Left ventricle myocardium inferior (tissue), 1 donor: ENCODE data around the gene ADAMTS7. TPM values are rescaled to one million over a fixed set of nuclear protein-coding genes. Genes with fewer than 3 reads are reported as not detected.
"Not testable (repeated sequence)": the region's sequence is repeated elsewhere in the genome, so short reads cannot be mapped to it uniquely, and the experiment has no call there.

Experiments
- DNase-seq: peaks from one replicate; pipeline ENCODE4 v3.0.0-alpha.2; 2020
- H3K27ac ChIP-seq: fragments of 200-600 bp; replicated peaks from 2 replicates; pipeline ENCODE4 v1.8.0; 2021
- H3K27me3 ChIP-seq: fragments of 200-600 bp; 2 replicates; pipeline ENCODE4 v1.8.0; 2021; ENCODE audit warnings: low read depth
- H3K36me3 ChIP-seq: fragments of 200-600 bp; 2 replicates; pipeline ENCODE4 v1.8.0; 2021
- H3K4me1 ChIP-seq: fragments of 200-600 bp; 2 replicates; pipeline ENCODE4 v1.8.0; 2021
- H3K4me3 ChIP-seq: fragments of 200-600 bp; 2 replicates; pipeline ENCODE4 v1.8.0; 2021; ENCODE audit warnings: mild to moderate bottlenecking, moderate library complexity
- H3K9me3 ChIP-seq: fragments of 200-600 bp; replicated peaks from 2 replicates; pipeline ENCODE4 v1.8.0; 2021
- intact Hi-C: fragments of 100-400 bp; cut with micrococcal nuclease; formaldehyde crosslinking; loops from one replicate; pipeline ENCODE4 v1.11.0; 2022
- total RNA-seq: library from RNA; stranded (reverse); fragmentation: NEBNext Ultra II Directional; extraction: Animal tissue kit (Norgen Biotek cat#: 25700); gene quantifications from one replicate; pipeline ENCODE4 v1.2.1, GENCODE V29; 2021
- TF ChIP-seq, protein P1 (sequence below): fragments of 200-600 bp; IDR thresholded peaks from 2 replicates; pipeline ENCODE4 v1.8.0; 2021; ENCODE audit warnings: antibody characterized with exemption, mild to moderate bottlenecking, borderline replicate concordance
- donor health status: DM: no; HTN: yes; CAD: no; lungs with severe emphysema.

ADAMTS7 gene
- total RNA-seq, 1 donor from 2014 or later, result 24.2 TPM

DNA sequence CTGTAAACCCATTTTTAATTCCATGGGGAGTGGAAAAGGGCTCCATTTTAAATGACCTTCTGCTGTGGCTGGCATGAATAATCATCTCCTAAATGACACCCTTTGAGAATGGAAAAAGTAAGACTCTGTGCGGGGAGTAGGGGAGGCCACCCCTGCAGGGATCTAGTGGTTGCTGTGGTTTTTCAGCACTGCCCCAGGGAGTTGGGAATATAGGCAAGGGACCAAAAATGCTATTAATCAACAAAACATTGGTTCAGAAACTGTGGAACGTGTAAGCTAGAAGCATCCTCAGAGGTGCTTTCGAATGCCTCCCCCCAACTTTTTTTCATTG is 30.1 kb upstream of the ADAMTS7 start:
- DNase-seq, result no peak
- TF ChIP-seq, protein P1, sequence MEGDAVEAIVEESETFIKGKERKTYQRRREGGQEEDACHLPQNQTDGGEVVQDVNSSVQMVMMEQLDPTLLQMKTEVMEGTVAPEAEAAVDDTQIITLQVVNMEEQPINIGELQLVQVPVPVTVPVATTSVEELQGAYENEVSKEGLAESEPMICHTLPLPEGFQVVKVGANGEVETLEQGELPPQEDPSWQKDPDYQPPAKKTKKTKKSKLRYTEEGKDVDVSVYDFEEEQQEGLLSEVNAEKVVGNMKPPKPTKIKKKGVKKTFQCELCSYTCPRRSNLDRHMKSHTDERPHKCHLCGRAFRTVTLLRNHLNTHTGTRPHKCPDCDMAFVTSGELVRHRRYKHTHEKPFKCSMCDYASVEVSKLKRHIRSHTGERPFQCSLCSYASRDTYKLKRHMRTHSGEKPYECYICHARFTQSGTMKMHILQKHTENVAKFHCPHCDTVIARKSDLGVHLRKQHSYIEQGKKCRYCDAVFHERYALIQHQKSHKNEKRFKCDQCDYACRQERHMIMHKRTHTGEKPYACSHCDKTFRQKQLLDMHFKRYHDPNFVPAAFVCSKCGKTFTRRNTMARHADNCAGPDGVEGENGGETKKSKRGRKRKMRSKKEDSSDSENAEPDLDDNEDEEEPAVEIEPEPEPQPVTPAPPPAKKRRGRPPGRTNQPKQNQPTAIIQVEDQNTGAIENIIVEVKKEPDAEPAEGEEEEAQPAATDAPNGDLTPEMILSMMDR, result no peak
- no peaks in the 10 kb centered on the region for H3K4me1 ChIP-seq
- intact Hi-C loops, result no loop called here
- H3K4me3 ChIP-seq, result no peak overlapping the region
- H3K9me3 ChIP-seq, result no peaks in the 10 kb centered on the region
- no peaks in the 10 kb centered on the region for H3K36me3 ChIP-seq
- H3K27ac ChIP-seq, result no peak overlapping the region
- no peaks in the 10 kb centered on the region for H3K27me3 ChIP-seq

DNA sequence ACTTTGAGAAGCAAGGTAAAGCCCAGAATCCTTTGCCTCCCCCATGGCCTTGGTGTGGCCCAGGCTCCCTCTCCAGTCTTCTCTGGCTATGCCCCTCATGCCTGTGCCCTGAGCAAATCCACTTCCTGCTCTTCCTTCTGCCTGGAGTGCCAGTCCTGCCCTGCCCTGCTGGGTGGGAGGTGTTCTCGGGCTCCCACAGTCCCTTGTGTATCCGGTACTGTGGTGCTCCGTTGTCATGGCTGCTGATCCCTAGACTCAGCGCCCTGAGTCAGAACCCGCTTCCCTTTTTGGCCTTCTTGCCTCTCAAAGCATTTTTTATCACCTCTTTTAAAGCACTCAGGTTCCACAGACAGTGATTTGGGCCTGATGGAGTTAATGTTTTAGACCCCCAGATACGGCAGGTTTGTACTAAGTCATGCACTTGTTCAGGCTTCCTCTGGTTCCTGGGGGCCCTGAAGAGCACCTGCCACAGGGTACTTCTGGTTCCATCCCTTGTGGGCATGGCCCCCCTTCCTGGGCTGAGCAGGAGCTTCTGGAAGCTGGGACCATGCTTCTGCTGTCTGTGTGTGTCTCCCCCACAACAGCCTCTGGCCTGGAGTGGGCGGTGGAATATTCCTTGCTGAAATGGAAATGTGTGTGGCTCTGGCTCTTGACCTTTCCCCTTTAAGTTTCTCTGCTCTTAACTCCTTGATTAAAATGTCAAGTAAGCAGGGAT is 29.6 kb upstream of the ADAMTS7 start:
- no peak for DNase-seq
- H3K27ac ChIP-seq, result no peak overlapping the region

GRCh38 chr15:78839151-78839550 is 27.9 kb upstream of the ADAMTS7 start:
- H3K4me1 ChIP-seq, H3K27me3 ChIP-seq, H3K4me3 ChIP-seq, DNase-seq, intact Hi-C loops, H3K27ac ChIP-seq, H3K9me3 ChIP-seq, H3K36me3 ChIP-seq: not testable (repeated sequence)

More for the DNA sequence above, 29.6 kb upstream of the ADAMTS7 start:
- no peaks in the 10 kb centered on the region for H3K27me3 ChIP-seq
- H3K4me3 ChIP-seq, result no peak overlapping the region
- H3K9me3 ChIP-seq, result no peaks in the 10 kb centered on the region
- no peaks in the 10 kb centered on the region for H3K4me1 ChIP-seq
- intact Hi-C loops, result no loop called here
- no peaks in the 10 kb centered on the region for H3K36me3 ChIP-seq
- TF ChIP-seq, protein P1, result no peak

DNA sequence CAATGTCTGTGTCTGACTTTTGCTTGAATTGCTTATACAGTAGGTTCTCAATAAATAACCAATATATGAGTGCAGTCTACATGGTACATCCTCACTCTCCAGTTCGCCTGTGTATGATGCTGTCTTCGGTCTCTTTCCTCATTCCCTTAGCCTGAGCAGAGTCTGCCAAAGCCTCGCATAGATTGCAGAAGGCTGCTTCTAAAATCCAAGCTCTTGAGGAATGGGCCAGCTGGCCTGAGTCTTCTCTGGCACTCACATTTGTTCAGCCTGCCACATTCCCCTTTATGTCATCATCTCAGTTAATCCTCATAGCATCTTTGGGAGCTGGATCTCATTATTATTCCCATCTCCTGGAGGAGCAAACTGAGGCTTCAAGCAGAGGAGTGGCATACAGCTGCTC is 27.2 kb upstream of the ADAMTS7 start:
- Histone ChIP-seq H3K27ac (no peak overlapping the region), H3K36me3 (no peaks in the 10 kb centered on the region), H3K27me3 (no peaks in the 10 kb centered on the region), H3K4me3 (no peak overlapping the region), H3K4me1 (no peaks in the 10 kb centered on the region), H3K9me3 (no peaks in the 10 kb centered on the region)
- intact Hi-C loops, result no loop called here
- DNase-seq, result no peak
- TF ChIP-seq, protein P1, result no peak

DNA sequence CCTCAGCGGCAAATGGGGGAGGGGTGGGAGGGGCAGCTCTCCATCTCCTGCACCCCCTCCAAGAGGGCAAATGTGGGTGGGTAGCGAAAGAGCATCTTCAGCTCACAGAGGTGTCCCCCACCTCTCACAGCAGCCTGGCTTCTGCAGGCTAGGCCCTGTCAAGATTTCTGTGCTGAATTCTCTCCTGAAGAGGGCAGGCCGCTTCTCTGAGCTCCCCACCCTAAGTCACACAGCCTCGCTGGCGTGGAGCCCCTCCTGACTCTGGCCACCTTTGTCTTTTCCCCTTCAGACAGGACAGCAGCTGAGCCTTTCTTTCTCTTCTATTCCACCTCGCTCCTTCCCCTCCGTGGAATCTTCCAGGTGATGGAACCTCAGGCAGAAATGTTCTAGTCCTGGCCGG is 26.3 kb upstream of the ADAMTS7 start:
- Histone ChIP-seq H3K4me3 (no peak overlapping the region), H3K4me1 (peaks cover 2% of the 10 kb centered on the region), H3K27ac (no peak overlapping the region), H3K27me3 (no peaks in the 10 kb centered on the region), H3K9me3 (no peaks in the 10 kb centered on the region), H3K36me3 (no peaks in the 10 kb centered on the region)
- DNase-seq, result no peak
- intact Hi-C loops, result no loop called here
- TF ChIP-seq, protein P1, result no peak

DNA sequence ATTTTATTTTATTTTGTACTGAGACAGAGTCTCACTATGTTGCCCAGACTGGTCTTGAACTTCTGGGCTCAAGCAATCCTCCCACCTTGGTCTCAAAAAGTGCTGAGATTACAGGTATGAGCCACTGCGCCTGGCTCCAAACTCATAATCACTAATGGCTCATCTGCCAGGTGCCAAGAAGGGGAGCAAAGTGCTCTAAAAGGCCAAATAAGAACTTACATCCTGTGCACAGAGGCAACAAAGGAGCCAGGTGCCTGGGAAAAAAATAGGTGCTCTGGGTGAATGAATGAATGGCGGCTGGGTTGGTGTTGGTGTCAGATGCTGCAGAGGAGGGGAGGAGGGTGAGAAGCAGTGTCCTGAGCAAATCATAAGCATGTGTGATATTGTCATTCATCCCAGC is 25.9 kb upstream of the ADAMTS7 start:
- H3K27me3 ChIP-seq, result no peaks in the 10 kb centered on the region
- no peaks in the 10 kb centered on the region for H3K9me3 ChIP-seq
- peaks cover 4% of the 10 kb centered on the region for H3K4me1 ChIP-seq
- DNase-seq, result no peak
- no peak overlapping the region for H3K4me3 ChIP-seq
- intact Hi-C loops, result no loop called here
- no peak overlapping the region for H3K27ac ChIP-seq
- no peaks in the 10 kb centered on the region for H3K36me3 ChIP-seq
- TF ChIP-seq, protein P1, result no peak
